Coronary artery (tissue), 2 donors: Measurements from ENCODE around the gene AFF3.

ENCODE experiments used
- DNase-seq: peaks from one replicate; pipeline ENCODE4 v3.0.0-alpha.2; 2017; ENCODE audit warnings: low spot score
- H3K27ac ChIP-seq, 2 donors: fragments of 200-600 bp; sonication (generic); one replicate each; pipeline ENCODE4 v1.5.1; 2016 to 2019
- H3K4me3 ChIP-seq: fragments of 200-600 bp; sonication (generic); 2 replicates; pipeline ENCODE4 v1.5.1; 2016; ENCODE audit warnings: mild to moderate bottlenecking, moderate library complexity
- CTCF ChIP-seq: fragments of 200-600 bp; sonication (generic); IDR thresholded peaks from one replicate; pipeline ENCODE4 v1.5.1; 2019; ENCODE audit warnings: antibody characterized with exemption

The AFF3 gene

GRCh38 chr2:100038011-100038410 lies 104.4 kb downstream of the AFF3 start:
- no peak overlapping the region for H3K4me3 ChIP-seq
- no peak for DNase-seq
- no peak for TF ChIP-seq CTCF
- no peak overlapping the region for H3K27ac ChIP-seq

GRCh38 chr2:100036793-100037192 lies 105.6 kb downstream of the AFF3 start:
- no peak overlapping the region for H3K4me3 ChIP-seq
- no peak overlapping the region for H3K27ac ChIP-seq
- no peak for TF ChIP-seq CTCF
- no peak for DNase-seq

- no peak overlapping the region for H3K4me3 ChIP-seq
- DNase-seq, result no peak
- H3K27ac ChIP-seq, result no peak overlapping the region
- TF ChIP-seq CTCF, result no peak
These were observed 106.4 kb downstream of the AFF3 start for GRCh38 chr2:100036026-100036425.

- DNase-seq, result no peak
- H3K4me3 ChIP-seq, result no peak overlapping the region
- TF ChIP-seq CTCF, result no peak
- no peak overlapping the region for H3K27ac ChIP-seq
These were observed 108.0 kb downstream of the AFF3 start for GRCh38 chr2:100034431-100034830.

GRCh38 chr2:100033976-100034375 lies 108.4 kb downstream of the AFF3 start:
- DNase-seq, result no peak
- no peak overlapping the region for H3K4me3 ChIP-seq
- no peak overlapping the region for H3K27ac ChIP-seq
- no peak for TF ChIP-seq CTCF

GRCh38 chr2:100031604-100032003 lies 110.8 kb downstream of the AFF3 start:
- Histone ChIP-seq H3K4me3 (no peak overlapping the region), H3K27ac (no peak overlapping the region)
- TF ChIP-seq CTCF, result no peak
- no peak for DNase-seq

- H3K4me3 ChIP-seq, result no peak overlapping the region
- H3K27ac ChIP-seq, result no peak overlapping the region
- TF ChIP-seq CTCF, result no peak
- no peak for DNase-seq
These were observed 112.9 kb downstream of the AFF3 start for GRCh38 chr2:100029460-100029859.
